Hematopoietic multipotent progenitor cell (in vitro differentiated cells): ENCODE data around the gene MKRN3. TPM values are rescaled to one million over a fixed set of nuclear protein-coding genes. Genes with fewer than 3 reads are reported as not detected.

Experiments used
- DNase-seq, 3 donors: peaks; one replicate each; pipeline ENCODE4 v3.0.0-alpha.2; 2011 to 2015; ENCODE audit warnings: low read depth in 2 of 3, low spot score in 2 of 3
- total RNA-seq: library from RNA; depleted of rRNA; stranded (reverse); fragments of >200 nt; gene quantifications from one replicate; pipeline ENCODE4 v1.2.3, GENCODE V29; 2012

The MKRN3 gene
- 1.3 TPM for total RNA-seq

DNA sequence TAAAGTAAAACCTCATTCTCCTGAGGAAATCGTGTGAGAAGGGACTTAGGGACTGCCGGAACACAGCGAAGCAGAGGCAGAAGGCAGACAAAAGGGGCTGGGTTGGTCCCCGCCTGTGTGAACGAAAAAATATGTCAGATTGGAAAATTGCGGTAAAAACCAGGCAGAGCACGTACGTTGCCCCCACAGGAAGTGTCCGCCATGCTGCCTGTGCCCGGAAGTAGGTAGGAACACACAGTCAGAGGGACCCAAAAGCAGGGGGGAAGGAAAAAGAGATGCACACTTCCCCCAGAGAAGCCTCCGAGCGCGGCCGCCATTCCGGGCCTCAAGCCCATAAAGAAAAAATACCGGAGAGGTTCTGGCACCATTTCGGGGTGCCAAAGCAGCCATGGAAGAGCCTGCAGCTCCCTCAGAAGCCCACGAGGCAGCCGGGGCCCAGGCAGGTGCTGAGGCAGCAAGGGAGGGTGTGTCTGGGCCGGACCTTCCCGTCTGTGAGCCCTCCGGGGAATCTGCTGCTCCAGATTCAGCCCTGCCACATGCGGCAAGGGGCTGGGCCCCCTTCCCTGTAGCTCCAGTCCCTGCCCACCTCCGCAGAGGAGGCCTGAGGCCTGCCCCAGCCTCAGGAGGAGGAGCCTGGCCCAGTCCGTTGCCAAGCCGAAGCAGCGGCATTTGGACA is at the start of gene MKRN3:
MKRN3 (plus strand) TSS at position 280 of the 676 bp plus-strand sequence; CDS start at position 389, 109 bp downstream.
- peak in 2 of 3 donors; percentile 5 to 21 for DNase-seq

DNA sequence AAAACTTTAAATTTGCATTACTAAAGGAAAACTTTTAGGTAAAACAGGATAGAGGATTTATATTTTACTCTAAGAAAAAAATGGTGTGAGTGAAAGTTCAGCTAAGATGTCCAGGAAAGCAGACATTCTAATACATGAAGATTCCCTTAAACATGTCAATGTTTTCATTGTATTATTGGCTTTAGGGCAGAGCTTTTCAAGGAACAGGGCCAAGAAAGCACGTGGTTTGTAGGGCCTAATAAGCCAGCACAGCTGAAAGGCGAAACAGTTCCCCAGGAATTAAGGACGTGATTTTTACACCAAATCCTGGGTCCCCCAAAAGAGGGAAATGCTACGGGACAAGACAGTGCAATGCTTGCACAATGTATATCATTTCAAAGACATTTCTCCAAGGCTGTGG is 48.6 kb upstream of the MKRN3 start:
- no peak for DNase-seq

DNA sequence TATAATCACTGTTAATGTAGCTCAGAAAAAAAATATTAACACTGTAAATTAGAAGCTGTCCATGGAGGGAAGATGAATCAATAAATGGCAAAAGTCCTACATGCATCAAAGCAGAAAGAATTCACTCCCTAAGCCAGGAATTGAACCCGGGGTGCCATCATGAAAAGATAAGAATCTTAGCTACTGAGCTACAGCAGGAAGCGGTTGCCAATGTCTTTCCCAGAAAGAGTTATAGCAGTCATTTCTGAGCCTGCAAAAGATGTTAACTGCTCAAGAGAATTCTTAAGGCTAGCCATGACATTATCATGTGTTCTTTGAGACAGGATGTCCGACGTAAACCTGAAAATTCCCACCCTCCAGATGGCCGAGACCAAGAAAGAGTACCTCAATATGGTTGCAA is 47.4 kb upstream of the MKRN3 start:
- no peak for DNase-seq

DNA sequence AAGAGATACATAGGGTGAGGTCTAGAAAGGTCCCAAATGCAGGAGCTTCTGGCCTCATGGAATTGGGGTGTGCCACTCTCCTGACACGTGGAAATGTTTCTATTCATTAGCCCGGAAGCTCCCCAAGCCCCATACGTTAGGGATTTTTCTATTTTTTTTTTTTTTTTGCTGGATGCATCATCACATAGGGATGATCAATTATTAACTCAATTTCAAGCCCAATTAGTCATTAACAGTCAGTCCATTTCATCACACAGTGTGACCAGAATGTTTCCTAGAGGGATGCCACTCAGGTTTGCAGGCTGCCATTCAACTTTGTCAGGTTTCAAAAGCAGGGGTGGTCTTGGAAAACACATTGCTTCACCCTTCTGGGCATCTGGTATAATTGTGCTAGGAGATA is 40.7 kb upstream of the MKRN3 start:
- DNase-seq, result no peak

DNA sequence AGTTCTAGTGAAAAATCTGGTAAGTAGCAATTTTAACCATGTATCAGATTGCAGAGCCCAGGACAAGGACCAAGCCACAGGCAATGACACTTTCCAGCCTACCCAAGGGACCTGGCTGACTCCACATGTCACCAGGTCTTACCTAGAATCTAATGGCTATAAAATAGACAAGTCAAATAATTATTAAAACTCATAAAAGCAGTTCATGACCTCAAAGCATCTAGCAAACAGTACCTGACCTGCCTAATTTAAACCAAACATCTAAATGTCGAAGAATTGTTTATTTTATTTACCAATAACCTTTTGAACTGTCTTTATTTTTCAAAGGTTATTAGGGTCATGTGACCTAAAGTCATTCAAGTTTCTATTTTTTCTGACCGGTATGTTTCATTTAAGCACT is 35.6 kb upstream of the MKRN3 start:
- no peak for DNase-seq

DNA sequence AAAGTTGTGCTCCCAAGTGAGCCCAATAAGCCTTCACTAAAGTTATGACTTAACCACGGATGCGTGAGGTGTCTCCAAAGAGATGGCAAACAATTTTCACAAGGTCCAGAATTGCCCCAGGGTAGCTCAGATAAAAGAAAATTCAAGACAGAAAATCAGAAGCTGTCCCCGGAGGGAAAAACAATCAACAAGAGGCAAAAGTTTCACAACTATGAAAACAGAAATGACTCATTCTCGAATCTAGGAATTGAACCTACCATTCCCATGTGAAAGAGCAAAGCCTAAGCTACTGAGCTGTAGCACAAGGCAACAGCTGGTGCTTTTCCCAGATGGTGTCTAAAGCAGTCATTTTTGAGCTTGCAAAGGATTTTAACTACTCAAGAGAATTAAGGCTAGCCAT is 33.5 kb upstream of the MKRN3 start:
- DNase-seq, result no peak

DNA sequence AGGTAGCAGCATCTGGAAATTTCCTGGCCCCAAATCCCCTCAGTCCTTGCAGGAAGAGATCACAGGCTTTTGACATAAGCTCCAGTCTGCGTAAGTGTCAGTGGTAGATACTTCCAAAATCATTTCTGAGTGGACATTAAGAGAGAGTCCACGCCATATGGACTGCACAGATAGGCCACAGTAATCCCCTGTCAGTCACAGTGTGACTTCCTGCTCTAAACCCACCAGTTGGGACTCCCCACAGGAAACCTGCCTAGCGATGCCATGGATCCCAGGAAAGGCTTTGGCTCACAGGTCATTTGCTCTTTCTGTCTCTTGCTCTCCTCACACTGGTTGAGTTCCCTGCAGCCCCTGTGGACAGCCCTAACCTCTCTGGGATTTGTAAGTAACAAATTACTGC is 28.8 kb upstream of the MKRN3 start:
- no peak for DNase-seq

DNA sequence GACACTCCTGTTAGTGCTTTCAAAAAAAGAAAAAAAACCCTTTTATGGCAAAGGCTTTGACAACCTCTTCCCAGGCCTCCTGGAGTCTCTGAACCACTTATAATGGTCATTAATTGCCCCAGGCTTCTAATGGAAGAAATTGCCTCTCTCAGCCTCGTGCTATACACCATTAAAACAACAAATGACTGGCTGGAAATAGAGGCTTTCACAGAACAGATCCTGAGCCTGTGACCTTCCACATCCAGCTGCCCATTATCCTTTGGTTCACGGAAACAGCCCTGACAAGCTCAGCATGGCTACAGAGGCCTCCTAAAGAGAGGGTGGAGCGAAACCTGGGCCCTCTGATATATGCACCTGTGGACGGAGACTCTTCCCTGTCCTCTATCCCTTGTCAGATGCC is 26.8 kb upstream of the MKRN3 start:
- DNase-seq, result no peak

DNA sequence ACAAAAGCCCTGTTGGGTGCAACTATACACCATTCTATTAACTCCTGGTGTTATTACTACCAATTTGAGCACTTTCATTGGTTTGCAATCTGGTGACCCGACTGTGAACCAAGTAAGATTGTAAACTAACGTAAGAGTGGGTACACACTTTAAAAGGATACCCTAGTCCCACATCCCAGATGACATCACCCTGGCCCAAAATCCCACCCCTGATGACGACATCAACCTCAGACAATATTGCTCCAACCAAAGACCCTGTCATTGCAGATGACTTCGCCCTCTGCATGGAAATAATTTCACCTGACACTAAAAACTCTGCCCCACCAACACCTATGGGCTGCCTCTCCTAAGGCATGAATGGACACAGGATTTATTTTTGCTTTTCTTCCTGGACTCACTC is 25.6 kb upstream of the MKRN3 start:
- DNase-seq, result no peak

DNA sequence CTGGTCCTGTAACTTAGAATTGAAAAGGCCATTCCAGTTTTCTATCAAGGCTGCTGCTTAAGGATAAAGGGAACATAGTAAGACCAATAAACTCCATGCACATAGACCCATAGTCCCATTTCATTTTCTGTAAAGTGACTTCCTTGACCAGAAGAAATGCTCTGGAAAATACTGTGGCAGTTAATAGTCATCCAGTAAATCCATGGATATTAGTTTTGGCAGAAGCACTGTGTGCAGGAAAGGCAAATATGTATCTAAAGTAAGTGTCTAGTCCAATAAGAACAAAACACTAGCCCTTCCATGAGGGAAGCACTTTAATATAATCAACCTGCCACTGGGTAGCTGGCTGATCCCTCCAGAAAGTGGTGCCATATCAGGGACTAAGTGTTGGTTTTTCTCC is 19.3 kb upstream of the MKRN3 start:
- DNase-seq, result no peak

DNA sequence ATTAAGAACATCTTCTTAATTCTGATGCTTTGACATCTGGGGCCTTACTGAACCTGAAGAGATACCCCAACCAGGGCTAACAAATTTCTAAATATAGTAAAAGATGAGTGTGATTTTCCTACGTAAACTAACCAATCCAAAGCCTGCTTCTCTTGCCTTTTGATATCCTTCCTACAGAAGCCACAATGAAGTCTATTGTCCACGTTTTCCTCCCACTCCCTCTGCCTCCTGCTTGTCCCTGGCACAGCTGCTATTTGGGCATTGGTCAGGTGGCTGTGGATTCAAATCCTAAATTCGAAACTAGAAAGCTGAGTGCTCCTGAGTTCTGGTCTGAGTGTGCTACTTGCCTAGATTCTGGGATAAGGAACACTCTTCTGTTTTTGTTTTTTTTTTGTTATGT is 17.4 kb upstream of the MKRN3 start:
- no peak for DNase-seq

DNA sequence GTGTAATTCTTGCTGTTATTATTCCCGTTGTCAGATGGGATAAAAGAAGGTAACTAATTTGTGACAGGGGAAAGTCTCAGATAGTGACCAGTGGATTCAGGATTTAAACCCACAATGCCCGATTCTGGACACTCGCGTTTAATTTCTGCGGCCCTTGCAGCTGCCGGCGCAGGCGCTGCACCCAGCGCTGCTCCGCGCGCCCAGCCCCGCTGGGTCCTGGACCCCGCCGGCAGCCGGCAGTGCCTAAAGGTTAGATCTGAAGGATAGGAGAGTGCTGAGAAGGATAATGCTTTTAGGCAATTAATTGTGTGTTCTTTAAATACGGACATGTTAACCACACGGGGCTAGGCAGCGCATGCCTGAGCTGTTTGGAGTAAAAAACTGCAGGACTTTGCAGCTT is 3.6 kb upstream of the MKRN3 start:
- no peak for DNase-seq

DNA sequence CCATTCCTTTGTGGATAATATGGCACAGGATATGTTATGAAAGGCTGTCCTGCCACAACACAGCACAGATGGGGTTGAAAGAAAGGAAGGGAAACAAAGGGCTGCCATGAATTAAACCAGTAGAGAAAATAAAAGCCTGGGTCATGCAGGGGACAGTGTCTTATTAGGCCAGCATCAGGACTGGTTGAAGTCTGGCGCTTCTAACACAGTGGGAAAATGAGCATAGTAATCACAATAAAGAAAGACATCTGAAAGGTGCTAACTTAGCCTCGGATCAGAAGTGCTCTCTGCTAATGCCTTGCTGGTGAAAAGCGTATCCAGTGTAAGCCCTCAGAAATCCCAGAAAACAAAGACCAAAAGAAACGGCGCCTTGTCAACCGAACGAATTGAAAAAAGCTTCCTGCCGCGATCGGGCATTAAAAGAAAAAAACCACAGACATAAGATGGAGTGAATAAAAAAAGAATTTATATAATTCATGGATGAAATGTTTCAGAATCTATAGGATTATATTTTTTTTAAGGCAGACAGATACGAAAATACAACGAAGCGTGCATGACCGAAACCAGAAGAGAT is 566 bp upstream of the MKRN3 start:
- DNase-seq, result no peak

DNA sequence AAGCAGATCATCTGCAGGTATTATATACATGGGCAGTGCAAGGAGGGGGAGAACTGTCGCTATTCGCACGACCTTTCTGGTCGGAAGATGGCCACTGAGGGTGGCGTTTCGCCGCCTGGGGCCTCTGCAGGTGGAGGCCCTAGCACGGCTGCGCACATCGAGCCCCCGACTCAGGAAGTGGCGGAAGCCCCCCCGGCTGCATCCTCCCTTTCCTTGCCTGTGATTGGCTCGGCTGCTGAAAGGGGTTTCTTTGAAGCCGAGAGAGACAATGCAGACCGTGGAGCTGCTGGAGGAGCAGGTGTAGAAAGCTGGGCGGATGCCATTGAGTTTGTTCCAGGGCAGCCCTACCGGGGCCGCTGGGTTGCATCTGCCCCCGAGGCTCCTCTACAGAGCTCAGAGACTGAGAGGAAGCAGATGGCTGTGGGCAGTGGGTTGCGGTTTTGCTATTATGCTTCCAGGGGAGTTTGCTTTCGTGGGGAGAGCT is 639 bp downstream of the MKRN3 start:
- DNase-seq, result peak in 2 of 3 donors; percentile 24 to 52

DNA sequence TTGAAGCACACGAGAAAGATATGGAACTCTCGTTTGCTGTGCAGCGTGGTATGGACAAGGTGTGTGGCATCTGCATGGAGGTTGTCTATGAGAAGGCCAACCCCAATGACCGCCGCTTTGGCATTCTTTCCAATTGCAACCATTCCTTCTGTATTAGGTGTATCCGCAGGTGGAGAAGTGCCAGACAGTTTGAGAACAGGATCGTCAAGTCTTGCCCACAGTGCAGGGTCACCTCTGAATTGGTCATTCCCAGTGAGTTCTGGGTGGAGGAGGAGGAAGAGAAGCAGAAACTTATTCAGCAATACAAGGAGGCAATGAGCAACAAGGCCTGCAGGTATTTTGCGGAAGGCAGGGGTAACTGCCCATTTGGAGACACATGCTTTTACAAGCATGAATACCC is 1.2 kb downstream of the MKRN3 start:
- DNase-seq, result no peak

DNA sequence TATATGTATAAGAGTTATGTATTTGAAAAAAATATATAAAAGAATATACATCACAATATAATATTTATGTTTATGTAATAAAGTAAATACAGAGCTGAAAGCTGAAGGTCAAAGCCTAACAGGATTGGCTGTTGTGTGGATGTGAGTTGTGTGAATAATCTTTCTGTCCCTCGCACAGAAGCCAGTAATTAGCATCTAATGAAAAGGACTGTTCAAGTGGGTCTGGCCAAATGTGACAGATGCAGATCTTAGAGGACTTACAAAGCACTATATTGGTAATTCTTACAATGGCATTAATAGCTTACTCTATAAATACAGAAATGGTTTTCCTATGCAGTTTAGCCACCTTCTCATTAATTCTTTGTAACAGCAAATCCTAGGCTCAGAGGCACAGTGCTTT is 2.4 kb downstream of the MKRN3 start:
- no peak for DNase-seq

DNA sequence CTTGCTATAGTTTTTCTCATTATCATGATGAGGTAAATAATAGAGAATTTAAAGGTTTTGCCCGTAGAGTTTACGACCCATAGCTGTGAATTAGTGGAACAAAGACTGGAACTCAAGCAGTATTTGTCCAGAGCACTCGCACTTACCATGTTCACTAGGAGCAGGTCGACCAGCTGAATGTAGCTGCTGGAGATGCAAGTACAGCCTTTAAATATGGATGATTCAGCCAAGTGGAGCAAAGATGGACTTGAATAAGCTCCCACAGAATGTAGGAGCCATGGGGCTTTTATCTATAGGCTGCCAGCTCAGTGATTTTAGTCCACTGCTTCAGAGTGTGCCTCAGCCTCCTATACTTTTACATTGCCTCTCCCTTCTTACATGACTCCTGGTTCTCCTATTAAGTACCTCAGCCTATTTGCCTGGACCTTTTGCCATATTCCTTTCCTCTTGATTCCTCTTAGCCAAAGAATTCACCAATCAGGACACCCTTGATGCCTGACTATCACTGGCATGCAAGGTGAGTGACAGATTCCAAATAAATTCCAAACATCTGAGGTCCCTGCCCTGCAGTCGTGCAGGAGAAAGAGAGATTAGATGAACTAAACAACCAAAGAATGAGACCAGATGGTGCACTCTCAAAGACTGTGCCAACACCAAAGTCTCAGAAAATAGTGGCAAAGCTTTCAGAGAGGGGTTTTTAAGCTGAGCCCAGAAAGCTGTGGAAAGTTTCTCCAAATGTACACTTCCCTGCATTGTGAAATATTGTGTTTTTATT is 3.9 kb downstream of the MKRN3 start:
- DNase-seq, result no peak

DNA sequence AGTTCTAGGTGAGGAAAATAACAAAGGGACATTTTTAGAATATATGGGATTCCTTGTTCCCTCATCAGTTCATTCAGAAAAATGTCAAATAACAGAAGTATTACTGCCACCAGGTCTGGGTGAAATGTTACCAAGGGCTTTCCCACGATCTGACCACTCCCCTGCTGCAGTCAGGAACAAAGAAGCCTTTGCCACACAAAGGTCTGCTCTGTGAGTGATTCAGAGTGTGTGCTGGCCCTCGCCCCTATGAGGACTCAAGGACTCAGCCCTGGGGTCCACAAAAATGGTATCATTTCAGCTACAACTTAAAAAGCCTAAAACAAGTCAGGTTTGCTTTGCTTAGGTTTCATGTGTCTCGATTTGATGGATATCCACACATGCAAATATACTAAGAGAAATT is 5.0 kb downstream of the MKRN3 start:
- DNase-seq, result no peak

DNA sequence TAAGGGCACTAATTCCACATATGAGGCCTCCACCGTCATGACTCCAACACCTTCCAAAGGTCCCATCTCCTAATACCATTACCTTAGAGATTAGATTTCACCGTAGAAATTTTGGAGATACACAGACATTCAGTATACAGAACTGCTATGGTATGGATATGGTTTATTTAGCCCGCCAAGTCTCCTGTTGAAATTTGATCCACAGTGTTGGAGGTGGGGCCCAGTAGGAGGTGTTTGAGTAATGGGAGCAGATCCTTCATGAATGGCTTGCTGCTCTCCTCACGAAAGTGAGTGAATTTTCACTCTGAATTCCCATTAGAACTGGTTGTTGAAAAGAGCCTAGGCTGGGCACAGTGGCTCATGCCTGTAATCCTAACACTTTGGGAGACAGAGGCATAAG is 7.4 kb downstream of the MKRN3 start:
- no peak for DNase-seq

DNA sequence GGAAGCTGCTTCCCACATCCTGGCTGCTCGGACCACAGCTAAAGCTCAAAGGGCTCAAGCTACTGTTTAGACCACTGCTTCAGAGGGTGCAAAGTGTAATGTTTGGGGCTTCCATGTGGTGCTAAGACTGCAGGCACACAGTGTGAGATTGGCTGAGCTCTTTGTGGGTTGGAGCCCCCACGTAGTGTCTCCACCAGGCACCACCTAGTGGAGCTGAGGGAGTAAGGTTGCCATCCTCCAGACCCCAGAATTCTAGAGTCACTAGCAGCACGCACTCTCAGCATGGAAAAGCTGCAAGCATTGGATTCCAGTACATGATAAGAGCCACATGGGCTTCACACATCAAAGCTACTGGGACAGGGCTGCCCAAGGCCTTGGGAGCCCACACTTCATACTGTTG is 9.3 kb downstream of the MKRN3 start:
- DNase-seq, result no peak

DNA sequence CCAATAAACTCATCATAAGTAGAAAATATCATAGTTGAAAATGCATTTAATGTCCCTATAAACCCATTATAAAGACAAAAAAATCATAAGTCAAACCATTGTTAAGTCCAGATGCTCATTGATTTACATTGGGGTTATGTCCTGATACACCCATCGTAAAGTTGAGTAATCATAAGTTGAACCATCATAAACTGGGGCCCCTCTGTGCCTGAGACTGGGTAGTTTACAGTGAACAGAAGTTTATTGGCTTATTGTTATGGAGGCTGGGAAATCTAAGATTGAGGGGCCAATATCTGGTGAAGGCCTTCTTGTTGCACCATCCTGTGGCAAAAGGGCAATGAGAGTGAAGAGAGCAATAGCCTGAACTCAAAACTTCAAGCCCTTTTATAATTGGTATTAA is 10.6 kb downstream of the MKRN3 start:
- no peak for DNase-seq
